HG03442 (cell line): ENCODE results near the gene FIBCD1.
"Not testable (repeated sequence)": the region's sequence is repeated elsewhere in the genome, so short reads cannot be mapped to it uniquely, and the experiment has no call there.

Experiments used
- ATAC-seq: cut with Tn5 transposase; IDR thresholded peaks from one replicate; pipeline ENCODE4 v1.9.1; 2021; ENCODE audit warnings: mild to moderate bottlenecking, moderate library complexity; ENCODE audit not compliant: unreplicated experiment

FIBCD1 gene

GRCh38 chr9:130955947-130956621, 17.0 kb upstream of the FIBCD1 start:
- no peak for ATAC-seq

GRCh38 chr9:130954925-130955324, 15.9 kb upstream of the FIBCD1 start:
- ATAC-seq: not testable (repeated sequence)

- no peak for ATAC-seq
These were observed 15.3 kb upstream of the FIBCD1 start for GRCh38 chr9:130954317-130954716.

- ATAC-seq: no peak
These were observed 13.2 kb upstream of the FIBCD1 start for GRCh38 chr9:130952065-130952762.

- ATAC-seq: no peak
These were observed 10.9 kb upstream of the FIBCD1 start for GRCh38 chr9:130950039-130950311.

- ATAC-seq: no peak
These were observed 10.4 kb upstream of the FIBCD1 start for GRCh38 chr9:130949188-130950038.

GRCh38 chr9:130948266-130948665, 9.2 kb upstream of the FIBCD1 start:
- ATAC-seq: no peak

- ATAC-seq: no peak
These were observed 8.6 kb upstream of the FIBCD1 start for GRCh38 chr9:130947618-130948140.

GRCh38 chr9:130946766-130947617, 7.9 kb upstream of the FIBCD1 start:
- ATAC-seq: no peak

GRCh38 chr9:130945173-130945572, 6.1 kb upstream of the FIBCD1 start:
- ATAC-seq: no peak

GRCh38 chr9:130944510-130945058, 5.5 kb upstream of the FIBCD1 start:
- no peak for ATAC-seq

GRCh38 chr9:130943777-130944176, 4.7 kb upstream of the FIBCD1 start:
- no peak for ATAC-seq

- no peak for ATAC-seq
These were observed 4.2 kb upstream of the FIBCD1 start for GRCh38 chr9:130943221-130943620.

GRCh38 chr9:130942679-130943078, 3.6 kb upstream of the FIBCD1 start:
- ATAC-seq: no peak

GRCh38 chr9:130942084-130942483, 3.0 kb upstream of the FIBCD1 start:
- no peak for ATAC-seq

GRCh38 chr9:130940693-130941576, 1.9 kb upstream of the FIBCD1 start:
- peak; percentile 47 for ATAC-seq

- no peak for ATAC-seq
These were observed 1.0 kb upstream of the FIBCD1 start for GRCh38 chr9:130940027-130940549.

GRCh38 chr9:130939405-130940026, 469 bp upstream of the FIBCD1 start:
- no peak for ATAC-seq

- ATAC-seq: no peak
These were observed 829 bp downstream of the FIBCD1 start for GRCh38 chr9:130938184-130938651.
